Heart left ventricle (tissue), 13 donors: Measurements from ENCODE around the gene ACAP2.

Experiments
- CTCF ChIP-seq, 12 donors: fragments of 200-600 bp; sonication (generic) in 4 of 12; IDR thresholded peaks; one replicate each; pipeline versions ENCODE4 v1.5.0 to v1.8.0; 2018 to 2022; ENCODE audit warnings: antibody characterized with exemption in 12 of 12, mild to moderate bottlenecking in 5 of 12
- POLR2A ChIP-seq, 2 donors: fragments of 450-650 bp; IDR thresholded peaks; one replicate each; pipeline ENCODE4 v1.6.1; 2017; ENCODE audit warnings: antibody characterized with exemption in 2 of 2, mild to moderate bottlenecking in 2 of 2, moderate library complexity in 2 of 2
- donor health status: ischemic (EF 13 %, LVEDD 7.1; RV severe dilation, severe dysfunction).
- donor health status: DM: no; HTN: yes; CAD: no.
- donor health status: DM: no; HTN: no; CAD: no.
- donor health status: ischemic (EF 25% LVEDD 6.9; RV normal size, moderate dysfunction).
- donor health status: ischemic (EF 25% LVEDD 5.7; RV mildly dilated, moderate dysfunction).
- donor health status: ischemic (EF 35%, LVEDD 5.7; RV mildly dilated, moderate dysfunction).
- donor health status: nonischemic (EF 11% LVEDD 7.7; RV severe dilation, severe dysfunction).
- donor health status: DM: yes; HTN: yes; CAD: no.
- donor health status: PGD.
- donor health status: ischemic (EF 29% LVEDD 5.4; RV normal size, mild dysfunction).
- donor health status: nonischemic (EF 23%, LVEDD 6.1; RV moderate dilation, normal function).

DNA sequence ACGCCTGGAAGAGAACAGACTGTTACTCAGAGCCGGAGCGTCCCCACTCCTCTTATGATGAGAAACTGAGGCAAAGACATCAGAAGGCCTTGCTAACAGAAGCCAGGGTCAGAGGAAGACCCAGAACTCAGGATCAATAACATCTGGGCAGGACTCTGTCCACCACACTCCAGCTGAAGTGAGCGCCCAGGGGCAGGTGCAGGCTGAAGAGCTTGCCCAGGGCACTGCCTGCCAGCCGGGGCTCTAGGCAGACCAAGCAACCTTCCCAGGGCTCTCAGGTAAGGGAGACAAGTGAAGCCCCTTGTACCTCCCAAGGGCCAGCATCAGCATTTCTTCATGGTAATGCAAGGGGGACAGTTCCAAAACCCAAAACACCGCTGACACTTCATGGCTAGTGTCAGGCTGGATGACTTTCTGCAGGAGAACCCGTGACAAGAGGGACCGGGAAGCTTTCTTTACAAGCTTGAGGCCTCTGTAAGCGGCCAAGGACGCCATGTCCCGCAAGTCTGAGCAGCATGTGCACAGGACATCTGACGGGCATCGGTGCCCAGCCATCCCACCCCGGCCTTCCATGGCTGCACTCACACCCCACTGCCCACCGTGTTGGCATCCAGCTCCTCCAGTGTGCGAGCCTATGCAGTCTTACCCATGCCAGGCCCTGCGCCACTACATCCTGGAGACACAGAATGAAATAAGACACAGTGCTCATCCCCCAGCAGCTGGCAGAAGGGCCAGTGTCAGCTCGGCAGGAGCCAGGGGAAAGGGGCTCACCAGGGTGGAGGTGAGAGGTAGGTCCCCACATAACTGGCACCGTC is 186.0 kb downstream of the ACAP2 start:
- TF ChIP-seq CTCF (IDR thresholded peaks at IDR 0.05) (no peak), POLR2A (IDR thresholded peaks at IDR 0.05) (no peak)
